H1 (cell line): ENCODE results near the gene WDR35.

Experiments
- CTCF ChIP-seq, 3 experiments: IDR thresholded peaks; 1 replicate in 2 of 3; 2 replicates in 1 of 3; pipeline versions ENCODE4 v1.5.1 to v1.6.1; 2011; ENCODE audit warnings: low read length in 3 of 3, mild to moderate bottlenecking in 3 of 3, inconsistent platforms in 2 of 3, low read depth in 1 of 3, moderate library complexity in 1 of 3; ENCODE audit not compliant: insufficient read depth in 1 of 3; ENCODE audit errors: control extremely low read depth in 1 of 3
- MAX ChIP-seq: IDR thresholded peaks from 2 replicates; pipeline ENCODE4 v1.6.1; 2012; ENCODE audit warnings: inconsistent platforms
- PHF8 ChIP-seq: fragments of 200-600 bp; sonication (generic); conservative IDR thresholded peaks from 2 replicates; pipeline ENCODE4 v1.7.1; 2012; ENCODE audit warnings: low read depth, mild to moderate bottlenecking, inconsistent platforms, low read length, moderate library complexity
- SP1 ChIP-seq: IDR thresholded peaks from 2 replicates; pipeline ENCODE4 v1.6.1; 2011; ENCODE audit warnings: low read depth, low read length
- SP4 ChIP-seq: IDR thresholded peaks from 2 replicates; pipeline ENCODE4 v1.6.1; 2012; ENCODE audit warnings: low read length, inconsistent platforms
- TCF12 ChIP-seq: IDR thresholded peaks from 2 replicates; pipeline ENCODE4 v1.6.1; 2011; ENCODE audit warnings: low read depth, mild to moderate bottlenecking, low read length

- TF ChIP-seq CTCF (IDR thresholded peaks at IDR 0.05; ENCODE audit: control extremely low read depth in 1 of 3, insufficient read depth in 1 of 3, low read depth in 1 of 3, low read length in 3 of 3) (no peak), TCF12 (no peak), SP4 (no peak), PHF8 (no peak), SP1 (no peak), MAX (no peak)
Observed at GRCh38 chr2:20027705-20028434, 38.0 kb upstream of the WDR35 start.
